ENCODE data around the gene AOC1.
"Not testable (repeated sequence)": the region's sequence is repeated elsewhere in the genome, so short reads cannot be mapped to it uniquely, and the experiment has no call there.

DNA sequence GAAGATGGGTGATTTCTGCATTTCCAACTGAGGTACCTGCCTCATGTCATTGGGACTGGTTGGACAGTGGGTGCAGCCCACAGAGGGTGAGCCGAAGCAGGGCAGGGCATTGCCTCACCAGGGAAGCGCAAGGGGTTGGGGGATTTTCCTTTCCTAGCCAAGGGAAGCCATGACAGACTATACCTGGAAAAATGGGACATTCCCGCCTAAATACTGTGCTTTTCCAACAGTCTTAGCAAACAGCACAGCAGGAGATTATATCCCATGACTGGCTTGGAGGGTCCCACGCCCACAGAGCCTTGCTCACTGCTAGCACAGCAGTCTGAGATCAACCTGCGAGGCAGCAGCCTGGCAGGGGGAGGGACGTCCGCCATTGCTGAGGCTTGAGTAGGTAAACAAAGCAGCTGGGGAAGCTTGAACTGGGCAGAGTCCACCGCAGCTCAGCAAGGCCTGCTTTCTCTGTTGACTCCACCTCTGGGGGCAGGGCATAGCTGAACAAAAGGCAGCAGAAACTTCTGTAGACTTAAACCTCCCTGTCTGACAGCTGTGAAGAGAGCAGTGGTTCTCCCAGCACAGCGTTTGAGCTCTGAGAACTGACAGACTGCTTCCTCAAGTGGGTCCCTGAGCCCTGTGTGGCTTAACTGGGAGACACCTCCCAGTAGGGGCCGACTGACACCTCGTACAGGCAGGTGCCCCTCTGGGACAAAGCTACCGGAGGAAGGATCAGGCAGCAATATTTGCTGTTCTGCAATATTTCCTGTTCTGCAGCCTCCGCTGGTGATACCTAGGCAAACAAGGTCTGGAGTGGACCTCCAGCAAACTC lies 44.5 kb upstream of the AOC1 start:
- TF ChIP-seq, protein P1, sequence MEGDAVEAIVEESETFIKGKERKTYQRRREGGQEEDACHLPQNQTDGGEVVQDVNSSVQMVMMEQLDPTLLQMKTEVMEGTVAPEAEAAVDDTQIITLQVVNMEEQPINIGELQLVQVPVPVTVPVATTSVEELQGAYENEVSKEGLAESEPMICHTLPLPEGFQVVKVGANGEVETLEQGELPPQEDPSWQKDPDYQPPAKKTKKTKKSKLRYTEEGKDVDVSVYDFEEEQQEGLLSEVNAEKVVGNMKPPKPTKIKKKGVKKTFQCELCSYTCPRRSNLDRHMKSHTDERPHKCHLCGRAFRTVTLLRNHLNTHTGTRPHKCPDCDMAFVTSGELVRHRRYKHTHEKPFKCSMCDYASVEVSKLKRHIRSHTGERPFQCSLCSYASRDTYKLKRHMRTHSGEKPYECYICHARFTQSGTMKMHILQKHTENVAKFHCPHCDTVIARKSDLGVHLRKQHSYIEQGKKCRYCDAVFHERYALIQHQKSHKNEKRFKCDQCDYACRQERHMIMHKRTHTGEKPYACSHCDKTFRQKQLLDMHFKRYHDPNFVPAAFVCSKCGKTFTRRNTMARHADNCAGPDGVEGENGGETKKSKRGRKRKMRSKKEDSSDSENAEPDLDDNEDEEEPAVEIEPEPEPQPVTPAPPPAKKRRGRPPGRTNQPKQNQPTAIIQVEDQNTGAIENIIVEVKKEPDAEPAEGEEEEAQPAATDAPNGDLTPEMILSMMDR (IDR thresholded peaks at IDR 0.05), result not testable (repeated sequence)
- TF ChIP-seq POLR2A (IDR thresholded peaks at IDR 0.05), result peak; percentile 23

Data from right lobe of liver (tissue), 4 donors.